Lower leg skin (tissue), 3 donors: ENCODE measurements around the gene TSHB.

Source experiments
- CTCF ChIP-seq, 3 donors: fragments of 450-650 bp; IDR thresholded peaks; one replicate each; pipeline ENCODE4 v1.5.1; 2016; ENCODE audit warnings: antibody characterized with exemption in 3 of 3, mild to moderate bottlenecking in 3 of 3, moderate library complexity in 2 of 3
- POLR2A ChIP-seq, 2 donors: fragments of 450-650 bp; IDR thresholded peaks; one replicate each; pipeline ENCODE4 v1.6.1; 2016 to 2017; ENCODE audit warnings: antibody characterized with exemption in 2 of 2, mild to moderate bottlenecking in 1 of 2, moderate library complexity in 1 of 2

GRCh38 chr1:115062542-115063004 is 32.9 kb downstream of the TSHB start:
- TF ChIP-seq POLR2A (IDR thresholded peaks at IDR 0.05) (no peak), CTCF (IDR thresholded peaks at IDR 0.05) (no peak)
